Dendritic cell treated with granulocyte-macrophage colony-stimulating factor and Interleukin-4, amounts not matched to agents 40 ng/mL and 50 ng/mL, for 4 days (primary cell): ENCODE measurements around the gene RXRA.

ENCODE experiments used
- H3K27ac Mint-ChIP-seq: one replicate; pipeline ENCODE4 v1.8.0; 2022; ENCODE audit warnings: mild to moderate bottlenecking, mixed read lengths
- H3K27me3 Mint-ChIP-seq: one replicate; pipeline ENCODE4 v1.8.0; 2022; ENCODE audit warnings: mild to moderate bottlenecking, mixed read lengths
- H3K36me3 Mint-ChIP-seq: one replicate; pipeline ENCODE4 v1.8.0; 2022; ENCODE audit warnings: low read depth, mixed read lengths
- H3K4me1 Mint-ChIP-seq: one replicate; pipeline ENCODE4 v1.8.0; 2022; ENCODE audit warnings: low read depth, mixed read lengths
- H3K4me3 Mint-ChIP-seq: one replicate; pipeline ENCODE4 v1.8.0; 2022; ENCODE audit warnings: mild to moderate bottlenecking, moderate library complexity, mixed read lengths
- H3K9me3 Mint-ChIP-seq: one replicate; pipeline ENCODE4 v1.8.0; 2022; ENCODE audit warnings: mixed read lengths
- intact Hi-C: fragments of 100-400 bp; cut with micrococcal nuclease; formaldehyde crosslinking; loops from one replicate; pipeline ENCODE4 v1.15.0; 2022

RXRA gene

GRCh38 chr9:134313470-134313869 is 12.8 kb upstream of the RXRA start:
- Mint-ChIP-seq H3K4me3 (no peak overlapping the region), H3K9me3 (no peaks in the 10 kb centered on the region), H3K4me1 (peaks cover 15% of the 10 kb centered on the region), H3K27me3 (peaks cover 53% of the 10 kb centered on the region), H3K27ac (no peak overlapping the region), H3K36me3 (no peaks in the 10 kb centered on the region)
- intact Hi-C loops: no loop called here

GRCh38 chr9:134314039-134314949 is 12.0 kb upstream of the RXRA start:
- Mint-ChIP-seq H3K4me3 (no peak overlapping the region), H3K27me3 (peaks cover 54% of the 10 kb centered on the region), H3K27ac (no peak overlapping the region), H3K9me3 (no peaks in the 10 kb centered on the region), H3K36me3 (no peaks in the 10 kb centered on the region), H3K4me1 (peaks cover 15% of the 10 kb centered on the region)
- intact Hi-C loops: no loop called here

GRCh38 chr9:134314950-134315715 is 11.1 kb upstream of the RXRA start:
- no peak overlapping the region for H3K4me3 Mint-ChIP-seq
- peaks cover 53% of the 10 kb centered on the region for H3K27me3 Mint-ChIP-seq
- no peak overlapping the region for H3K27ac Mint-ChIP-seq
- peaks cover 15% of the 10 kb centered on the region for H3K4me1 Mint-ChIP-seq
- intact Hi-C loops: no loop called here
- H3K36me3 Mint-ChIP-seq: no peaks in the 10 kb centered on the region
- H3K9me3 Mint-ChIP-seq: no peaks in the 10 kb centered on the region

GRCh38 chr9:134315716-134316448 is 10.4 kb upstream of the RXRA start:
- intact Hi-C loops: no loop called here
- Mint-ChIP-seq H3K36me3 (no peaks in the 10 kb centered on the region), H3K4me1 (peaks cover 15% of the 10 kb centered on the region), H3K27ac (no peak overlapping the region), H3K9me3 (no peaks in the 10 kb centered on the region), H3K27me3 (peaks cover 56% of the 10 kb centered on the region), H3K4me3 (no peak overlapping the region)

- no peak overlapping the region for H3K4me3 Mint-ChIP-seq
- intact Hi-C loops: no loop called here
- H3K9me3 Mint-ChIP-seq: no peaks in the 10 kb centered on the region
- peaks cover 15% of the 10 kb centered on the region for H3K4me1 Mint-ChIP-seq
- H3K27ac Mint-ChIP-seq: no peak overlapping the region
- peaks cover 56% of the 10 kb centered on the region for H3K27me3 Mint-ChIP-seq
- H3K36me3 Mint-ChIP-seq: no peaks in the 10 kb centered on the region
Observed at GRCh38 chr9:134316449-134317160, 9.7 kb upstream of the RXRA start.

GRCh38 chr9:134317400-134317789 is 8.9 kb upstream of the RXRA start:
- Mint-ChIP-seq H3K27me3 (peaks cover 61% of the 10 kb centered on the region), H3K9me3 (no peaks in the 10 kb centered on the region), H3K4me1 (peaks cover 15% of the 10 kb centered on the region), H3K27ac (no peak overlapping the region), H3K36me3 (no peaks in the 10 kb centered on the region), H3K4me3 (no peak overlapping the region)
- intact Hi-C loops: no loop called here

- no peaks in the 10 kb centered on the region for H3K9me3 Mint-ChIP-seq
- no peaks in the 10 kb centered on the region for H3K36me3 Mint-ChIP-seq
- peaks cover 66% of the 10 kb centered on the region for H3K27me3 Mint-ChIP-seq
- H3K4me1 Mint-ChIP-seq: peaks cover 15% of the 10 kb centered on the region
- no peak overlapping the region for H3K4me3 Mint-ChIP-seq
- intact Hi-C loops: no loop called here
- no peak overlapping the region for H3K27ac Mint-ChIP-seq
Observed at GRCh38 chr9:134317790-134318414, 8.4 kb upstream of the RXRA start.

- Mint-ChIP-seq H3K27me3 (peaks cover 69% of the 10 kb centered on the region), H3K9me3 (no peaks in the 10 kb centered on the region), H3K27ac (no peak overlapping the region), H3K36me3 (no peaks in the 10 kb centered on the region), H3K4me1 (peaks cover 16% of the 10 kb centered on the region), H3K4me3 (no peak overlapping the region)
- intact Hi-C loops: no loop called here
Observed at GRCh38 chr9:134318481-134318891, 7.8 kb upstream of the RXRA start.

- intact Hi-C loops: no loop called here
- Mint-ChIP-seq H3K27ac (no peak overlapping the region), H3K4me1 (peaks cover 20% of the 10 kb centered on the region), H3K27me3 (peaks cover 67% of the 10 kb centered on the region), H3K9me3 (no peaks in the 10 kb centered on the region), H3K36me3 (no peaks in the 10 kb centered on the region), H3K4me3 (no peak overlapping the region)
Observed at GRCh38 chr9:134318941-134319305, 7.3 kb upstream of the RXRA start.

- no peak overlapping the region for H3K4me3 Mint-ChIP-seq
- H3K27ac Mint-ChIP-seq: no peak overlapping the region
- no peaks in the 10 kb centered on the region for H3K9me3 Mint-ChIP-seq
- no peaks in the 10 kb centered on the region for H3K36me3 Mint-ChIP-seq
- peaks cover 26% of the 10 kb centered on the region for H3K4me1 Mint-ChIP-seq
- peaks cover 68% of the 10 kb centered on the region for H3K27me3 Mint-ChIP-seq
- intact Hi-C loops: no loop called here
Observed at GRCh38 chr9:134319306-134320125, 6.7 kb upstream of the RXRA start.

- Mint-ChIP-seq H3K4me3 (no peak overlapping the region), H3K27me3 (peaks cover 63% of the 10 kb centered on the region), H3K9me3 (no peaks in the 10 kb centered on the region), H3K36me3 (no peaks in the 10 kb centered on the region), H3K27ac (no peak overlapping the region), H3K4me1 (peaks cover 32% of the 10 kb centered on the region)
- intact Hi-C loops: no loop called here
Observed at GRCh38 chr9:134320126-134320867, 6.0 kb upstream of the RXRA start.

GRCh38 chr9:134320868-134321471 is 5.3 kb upstream of the RXRA start:
- Mint-ChIP-seq H3K27me3 (peaks cover 56% of the 10 kb centered on the region), H3K4me3 (no peak overlapping the region), H3K4me1 (peaks cover 32% of the 10 kb centered on the region), H3K9me3 (no peaks in the 10 kb centered on the region), H3K27ac (no peak overlapping the region), H3K36me3 (no peaks in the 10 kb centered on the region)
- intact Hi-C loops: no loop called here
